Hematopoietic multipotent progenitor cell treated with erythropoietin and hydrocortisone succinate and interleukin-3 and kit ligand, for 15 days (in vitro differentiated cells): ENCODE results near the gene KLHL21.
"Not testable (repeated sequence)": the region's sequence is repeated elsewhere in the genome, so short reads cannot be mapped to it uniquely, and the experiment has no call there.

Source experiments
- DNase-seq: peaks from one replicate; pipeline ENCODE4 v3.0.0-alpha.2; 2015; ENCODE audit warnings: low spot score

Gene KLHL21

GRCh38 chr1:6602669-6603237 lies at the start of gene KLHL21:
TSS of gene KLHL21 (minus strand) at chr1:6602869. CDS start at chr1:6602817, 52 bp downstream.
- DNase-seq: peak; percentile 93

- no peak for DNase-seq
Observed at GRCh38 chr1:6651909-6652308, 49.2 kb upstream of the KLHL21 start.

GRCh38 chr1:6648556-6648955 lies 45.9 kb upstream of the KLHL21 start:
- no peak for DNase-seq

- DNase-seq: peak; percentile 76
Observed at GRCh38 chr1:6646499-6647148, 44.0 kb upstream of the KLHL21 start.

- no peak for DNase-seq
Observed at GRCh38 chr1:6645018-6645417, 42.3 kb upstream of the KLHL21 start.

GRCh38 chr1:6640867-6641266 lies 38.2 kb upstream of the KLHL21 start:
- not testable (repeated sequence) for DNase-seq

GRCh38 chr1:6638226-6638625 lies 35.6 kb upstream of the KLHL21 start:
- no peak for DNase-seq

- DNase-seq: no peak
Observed at GRCh38 chr1:6637770-6638169, 35.1 kb upstream of the KLHL21 start.

- DNase-seq: not testable (repeated sequence)
Observed at GRCh38 chr1:6636778-6637177, 34.1 kb upstream of the KLHL21 start.

- DNase-seq: no peak
Observed at GRCh38 chr1:6635910-6636760, 33.5 kb upstream of the KLHL21 start.

- DNase-seq: no peak
Observed at GRCh38 chr1:6635161-6635909, 32.7 kb upstream of the KLHL21 start.

GRCh38 chr1:6634371-6635052 lies 31.8 kb upstream of the KLHL21 start:
- peak; percentile 69 for DNase-seq

GRCh38 chr1:6632588-6633514 lies 30.2 kb upstream of the KLHL21 start:
- DNase-seq: no peak

GRCh38 chr1:6631058-6631457 lies 28.4 kb upstream of the KLHL21 start:
- DNase-seq: no peak

GRCh38 chr1:6630027-6630426 lies 27.4 kb upstream of the KLHL21 start:
- DNase-seq: no peak

- no peak for DNase-seq
Observed at GRCh38 chr1:6628971-6629479, 26.4 kb upstream of the KLHL21 start.

- no peak for DNase-seq
Observed at GRCh38 chr1:6627841-6628545, 25.3 kb upstream of the KLHL21 start.

GRCh38 chr1:6627031-6627430 lies 24.4 kb upstream of the KLHL21 start:
- DNase-seq: no peak

- peak; percentile 33 for DNase-seq
Observed at GRCh38 chr1:6625584-6626149, 23.0 kb upstream of the KLHL21 start.
